Stimulated activated CD4-positive, alpha-beta T cell treated with anti-CD3 and anti-CD28 coated beads, Interleukin-2, amount 100 ng/mL, for 48 hours (primary cell): Measurements from ENCODE around the gene PYHIN1.
A peak's percentile ranks its signal among the peaks of the same experiment; 100 is the strongest.

Experiments used
- DNase-seq, 2 donors: peaks; one replicate each; pipeline ENCODE4 v3.0.0-alpha.2; 2020

Gene PYHIN1

GRCh38 chr1:159015440-159015909 is 84.1 kb downstream of the PYHIN1 start:
- peak; percentile 53 to 57 for DNase-seq

DNA sequence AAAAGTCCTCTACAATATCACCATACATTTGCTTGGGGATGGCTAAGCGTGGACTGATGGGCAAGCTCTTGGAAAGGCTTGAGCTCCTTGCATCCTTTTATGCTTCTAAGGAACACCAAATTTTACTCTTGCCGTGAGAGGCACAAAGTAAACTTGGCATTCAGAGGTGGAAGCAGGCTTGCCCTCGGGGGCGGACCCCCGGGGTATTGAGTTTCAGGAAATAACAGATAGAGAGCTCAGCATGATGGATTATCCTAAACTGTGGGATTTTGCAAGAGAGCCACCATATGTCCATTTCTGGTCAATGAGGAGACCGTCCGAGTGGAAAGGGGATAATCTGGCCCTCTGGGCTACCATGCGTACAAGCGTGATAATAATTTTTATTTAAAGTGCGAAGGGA is 92.4 kb downstream of the PYHIN1 start:
- DNase-seq = no peak

- no peak for DNase-seq
These were observed 93.7 kb downstream of the PYHIN1 start for GRCh38 chr1:159025043-159025442.
